UCSD-AML1 (cell line): ENCODE data around the gene TMIE.

ENCODE experiments used
- DNase-seq: peaks from one replicate; lab custom pipeline; 2025; ENCODE audit not compliant: unreplicated experiment; lab: John Stamatoyannopoulos, UW

Gene TMIE

GRCh38 chr3:46707601-46708011, 6.4 kb downstream of the TMIE start:
- DNase-seq, result no peak

DNA sequence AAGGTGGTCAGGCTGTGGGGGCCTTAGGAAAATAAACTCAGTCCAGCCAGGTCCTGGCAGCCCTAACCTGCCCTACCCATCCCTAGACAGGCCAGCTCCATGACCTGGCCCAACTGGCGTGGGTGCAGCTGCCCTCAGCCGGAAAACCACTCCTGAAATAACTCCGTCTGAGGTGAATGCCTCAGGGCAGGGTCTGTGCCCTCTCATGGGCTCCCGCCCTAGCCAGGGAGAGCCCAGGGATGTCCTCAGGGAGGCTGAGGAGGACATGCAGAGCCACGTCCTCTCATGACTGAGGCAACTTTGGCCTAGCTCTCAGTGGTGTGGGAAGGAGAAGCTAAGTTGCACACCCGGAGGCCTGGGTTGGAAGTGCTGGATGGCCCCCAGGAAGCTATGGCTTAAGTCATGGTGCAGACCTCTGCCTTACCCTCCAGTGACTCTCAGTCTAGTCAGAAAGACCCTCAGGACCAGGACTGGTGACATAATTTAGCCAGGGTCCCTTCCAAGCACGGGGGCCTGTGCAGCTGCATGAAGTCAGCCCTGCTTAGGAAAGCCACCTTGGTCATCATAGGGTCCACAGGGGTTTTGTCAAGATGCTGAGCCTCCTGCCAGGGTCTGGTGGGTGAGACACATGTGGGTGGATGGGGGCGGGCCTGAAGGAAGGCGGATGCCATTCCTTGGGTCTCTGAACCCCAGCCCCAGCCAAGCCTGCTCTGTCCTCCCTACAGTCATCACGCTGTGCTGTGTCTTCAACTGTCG, 7.4 kb downstream of the TMIE start:
- DNase-seq, result no peak

DNA sequence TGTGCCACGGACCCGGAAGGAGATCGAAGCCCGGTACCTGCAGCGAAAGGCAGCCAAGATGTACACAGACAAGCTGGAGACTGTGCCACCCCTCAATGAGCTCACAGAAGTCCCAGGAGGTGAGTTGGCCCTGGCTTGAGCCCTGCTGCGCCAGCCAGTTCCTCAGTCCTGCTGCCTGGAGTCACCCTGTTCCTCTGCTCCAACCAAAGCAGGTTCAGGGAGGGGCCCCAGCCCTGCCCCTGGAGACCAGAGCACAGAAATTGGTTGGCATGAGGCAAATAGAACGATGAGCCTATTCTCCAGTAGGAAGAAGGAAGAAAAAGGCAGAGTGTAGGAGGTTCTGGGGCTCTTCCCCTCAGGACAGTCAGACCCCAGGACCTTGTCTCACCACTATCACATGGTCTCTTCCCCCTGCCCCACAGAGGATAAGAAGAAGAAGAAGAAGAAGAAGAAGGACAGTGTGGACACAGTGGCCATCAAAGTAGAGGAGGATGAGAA, 8.0 kb downstream of the TMIE start:
- DNase-seq, result no peak

GRCh38 chr3:46709721-46710120, 8.5 kb downstream of the TMIE start:
- DNase-seq, result no peak

GRCh38 chr3:46710229-46710628, 9.0 kb downstream of the TMIE start:
- DNase-seq, result no peak

DNA sequence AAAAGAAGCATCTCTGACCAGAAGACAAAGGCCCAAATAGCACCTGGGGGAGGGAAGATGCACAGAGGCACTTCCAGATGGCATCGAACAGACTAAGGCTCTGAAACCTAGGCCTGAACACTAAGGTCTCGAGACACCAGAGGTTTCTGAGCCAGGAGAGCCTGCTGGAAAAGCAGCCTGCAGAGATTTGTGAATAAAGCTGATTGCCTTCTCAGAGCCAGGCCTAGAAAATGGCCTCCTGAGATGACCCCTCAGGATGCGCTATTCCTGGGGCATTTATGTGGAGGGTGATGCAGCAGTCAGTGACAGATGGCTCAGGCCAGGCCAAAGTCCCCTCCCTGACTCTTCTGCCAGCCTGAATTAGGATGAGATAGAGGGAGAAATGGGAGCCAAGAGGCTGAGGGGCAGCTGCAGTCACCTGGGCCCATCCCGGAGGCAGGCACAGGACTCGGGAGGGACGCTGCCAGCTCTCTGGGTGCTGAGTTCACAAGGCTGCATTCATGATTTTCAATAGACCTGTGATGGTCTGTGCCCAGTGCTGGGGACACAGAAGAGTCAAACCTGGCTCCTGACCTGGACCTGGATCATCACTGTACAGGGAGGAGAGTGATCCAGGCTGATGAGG, 9.6 kb downstream of the TMIE start:
- DNase-seq, result no peak

GRCh38 chr3:46711305-46711704, 10.1 kb downstream of the TMIE start:
- DNase-seq, result no peak

GRCh38 chr3:46711760-46712159, 10.6 kb downstream of the TMIE start:
- no peak for DNase-seq

- DNase-seq, result no peak
Observed at GRCh38 chr3:46712191-46713049, 11.2 kb downstream of the TMIE start.

GRCh38 chr3:46713050-46713897, 12.1 kb downstream of the TMIE start:
- DNase-seq, result no peak

DNA sequence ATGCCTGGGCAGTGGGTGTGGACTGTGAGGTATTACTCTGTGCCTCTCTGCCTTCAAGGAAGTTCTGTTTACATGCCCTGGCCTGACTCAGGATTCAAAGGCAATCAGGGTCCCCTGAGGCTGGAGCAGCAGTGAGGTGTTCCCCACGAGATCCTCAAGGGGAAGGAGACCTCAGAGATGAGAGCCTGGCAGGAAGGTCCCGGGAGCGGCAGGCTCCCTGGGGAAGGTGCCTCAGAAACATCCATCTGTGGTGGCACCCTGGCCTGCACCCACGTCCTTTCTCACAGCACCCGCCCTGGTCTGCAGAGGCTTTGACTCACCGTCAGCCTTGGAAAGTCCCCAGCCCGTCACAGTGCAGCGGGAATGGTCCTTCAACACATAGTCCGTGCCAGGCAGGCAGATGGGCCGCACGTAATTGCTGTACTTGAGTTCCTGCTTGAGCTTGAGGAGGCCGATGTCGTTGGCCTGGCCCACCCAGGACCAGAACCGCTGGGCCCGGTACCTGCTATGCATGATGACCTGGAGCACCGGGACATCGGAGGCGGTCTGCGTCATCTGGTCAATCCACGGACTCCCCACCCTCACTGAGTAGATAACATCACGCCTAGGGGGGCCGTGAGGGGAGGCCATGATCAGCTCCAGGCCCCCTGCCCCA, 12.8 kb downstream of the TMIE start:
- DNase-seq, result no peak

GRCh38 chr3:46714728-46715506, 13.7 kb downstream of the TMIE start:
- DNase-seq, result no peak

- DNase-seq, result no peak
Observed at GRCh38 chr3:46715507-46716175, 14.4 kb downstream of the TMIE start.

- DNase-seq, result no peak
Observed at GRCh38 chr3:46716461-46717441, 15.6 kb downstream of the TMIE start.

DNA sequence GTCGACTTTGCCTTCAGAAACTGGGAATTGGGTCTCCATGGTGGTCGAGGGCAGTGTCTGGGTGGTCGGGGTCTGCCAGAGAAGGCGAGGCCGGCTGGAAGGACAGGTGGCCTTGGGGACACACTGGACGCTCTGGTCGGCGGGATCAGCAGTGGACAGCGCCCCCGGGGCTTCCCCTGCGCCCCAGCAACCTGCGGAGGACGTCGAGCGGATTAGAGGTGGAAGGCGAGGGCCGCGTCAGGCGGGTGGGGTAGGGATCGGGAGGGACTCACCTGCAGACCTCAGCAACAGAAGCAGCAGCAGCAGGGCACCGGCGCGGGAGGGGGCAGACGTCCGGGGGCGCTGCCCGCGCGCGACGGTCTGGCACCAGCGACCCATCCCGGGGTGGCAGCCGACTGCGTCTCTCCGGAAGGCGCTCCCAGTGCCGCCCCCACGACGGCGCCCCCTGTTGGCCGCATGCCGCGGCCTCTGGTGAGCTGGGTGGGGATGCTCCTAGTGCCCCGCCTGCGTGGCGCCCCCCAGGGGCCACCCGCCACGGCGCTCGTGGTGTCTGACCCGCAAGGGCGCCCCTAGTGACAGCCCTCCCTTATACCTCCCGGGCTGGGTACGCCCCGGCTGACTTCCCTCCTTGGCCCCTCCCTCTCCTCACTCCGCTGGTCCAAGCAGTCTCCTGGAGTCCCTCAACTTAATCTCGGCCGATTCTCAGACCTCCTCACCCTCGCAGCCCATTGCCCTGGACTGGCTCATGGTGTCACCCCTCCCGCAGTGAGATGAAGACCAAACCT, 16.4 kb downstream of the TMIE start, which contains the start of gene PRSS50:
Gene PRSS50 (minus strand): TSS at position 423 of the 785 bp plus-strand sequence. CDS start 45 bp downstream, at position 378.
- DNase-seq, result no peak

GRCh38 chr3:46719044-46719565, 17.9 kb downstream of the TMIE start:
- DNase-seq, result no peak
